Mesenteric fat pad (tissue), 1 donor: ENCODE results near the gene CDK1. TPM values are rescaled to one million over a fixed set of nuclear protein-coding genes. Genes with fewer than 3 reads are reported as not detected.

ENCODE experiments used
- DNase-seq: peaks from one replicate; pipeline ENCODE4 v3.0.0-alpha.2; 2020; ENCODE audit warnings: low spot score
- total RNA-seq: library from RNA; stranded (reverse); fragmentation: NEBNext Ultra II Directional; extraction: Animal tissue kit (Norgen Biotek cat#: 25700); gene quantifications from one replicate; pipeline ENCODE4 v1.2.1, GENCODE V29; 2021
- donor health status: DM: yes; HTN: yes; CAD: no.

The CDK1 gene
- total RNA-seq, 1 donor from 2014 or later: 0.45 TPM

DNA sequence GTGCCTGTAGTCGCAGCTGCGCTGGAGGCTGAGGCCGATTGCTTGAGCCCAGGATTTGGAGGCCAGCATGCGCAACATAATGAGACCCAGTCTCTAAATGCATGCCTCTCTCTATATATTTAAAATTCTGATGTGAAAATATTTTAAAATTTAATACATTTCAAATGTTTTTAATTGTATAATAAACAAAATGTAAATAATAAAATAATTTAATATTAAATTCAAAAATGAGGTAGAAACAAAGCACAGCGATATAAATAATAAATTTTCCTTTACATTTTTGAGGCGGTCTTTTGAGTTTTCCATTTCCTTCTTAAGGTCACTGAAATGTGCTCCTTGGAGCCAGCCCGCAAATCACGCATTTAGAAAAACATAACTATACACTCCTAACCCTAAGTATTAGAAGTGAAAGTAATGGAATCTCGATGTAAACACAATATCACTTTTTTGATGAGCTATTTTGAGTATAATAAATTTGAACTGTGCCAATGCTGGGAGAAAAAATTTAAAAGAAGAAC lies 523 bp upstream of the CDK1 start:
- no peak for DNase-seq

GRCh38 chr10:60778971-60779796 lies 906 bp downstream of the CDK1 start:
- DNase-seq: no peak

DNA sequence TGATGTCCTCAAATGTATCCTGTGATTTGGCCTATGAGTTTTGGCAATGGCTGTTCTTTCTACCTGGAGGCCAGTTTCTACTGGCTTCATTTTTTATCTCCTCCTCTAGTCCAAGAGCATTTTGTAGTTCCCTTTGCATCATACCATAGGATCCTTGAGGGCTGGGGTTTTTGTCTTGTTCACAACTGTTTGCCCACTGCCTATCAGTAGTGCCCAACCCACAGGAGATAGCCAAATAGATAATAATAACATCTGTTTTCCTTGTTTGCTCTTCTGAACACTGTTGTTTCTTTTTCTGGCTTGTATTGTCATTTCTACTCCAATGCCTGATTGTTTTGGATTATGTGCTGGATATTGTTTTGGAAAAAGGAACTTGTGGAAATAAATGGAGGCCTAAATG lies 3.4 kb downstream of the CDK1 start:
- no peak for DNase-seq

DNA sequence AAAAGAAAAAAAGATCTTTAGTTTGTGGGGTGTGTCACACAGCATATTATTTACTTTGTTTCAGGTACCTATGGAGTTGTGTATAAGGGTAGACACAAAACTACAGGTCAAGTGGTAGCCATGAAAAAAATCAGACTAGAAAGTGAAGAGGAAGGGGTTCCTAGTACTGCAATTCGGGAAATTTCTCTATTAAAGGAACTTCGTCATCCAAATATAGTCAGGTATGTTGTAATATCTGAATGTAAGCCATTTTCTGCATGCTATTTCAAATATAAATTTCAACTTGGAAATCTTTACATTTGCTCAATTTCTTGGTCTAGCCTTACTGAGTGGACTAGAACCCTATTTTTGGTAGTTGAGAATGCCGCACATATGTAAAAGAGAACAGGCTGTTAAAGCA lies 6.4 kb downstream of the CDK1 start:
- no peak for DNase-seq

GRCh38 chr10:60788544-60788943 lies 10.3 kb downstream of the CDK1 start:
- DNase-seq: no peak

DNA sequence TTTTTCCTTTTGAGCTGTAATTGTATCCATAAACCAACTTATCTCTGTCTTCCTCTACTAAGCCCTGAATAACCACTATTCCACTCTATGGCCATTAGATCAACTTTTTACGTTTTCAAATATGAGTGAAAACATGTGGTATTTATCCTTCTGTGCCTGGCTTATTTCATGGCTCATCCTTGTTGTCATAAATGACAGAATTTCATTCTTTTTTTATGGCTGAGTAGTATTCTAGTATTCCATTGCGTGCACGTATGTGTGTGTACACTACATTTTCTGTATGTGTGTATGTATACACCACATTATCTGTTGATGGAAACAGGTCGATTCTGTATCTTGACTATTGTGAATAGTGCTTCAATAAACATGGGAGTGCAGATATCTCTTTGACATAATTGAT lies 11.1 kb downstream of the CDK1 start:
- DNase-seq: no peak

DNA sequence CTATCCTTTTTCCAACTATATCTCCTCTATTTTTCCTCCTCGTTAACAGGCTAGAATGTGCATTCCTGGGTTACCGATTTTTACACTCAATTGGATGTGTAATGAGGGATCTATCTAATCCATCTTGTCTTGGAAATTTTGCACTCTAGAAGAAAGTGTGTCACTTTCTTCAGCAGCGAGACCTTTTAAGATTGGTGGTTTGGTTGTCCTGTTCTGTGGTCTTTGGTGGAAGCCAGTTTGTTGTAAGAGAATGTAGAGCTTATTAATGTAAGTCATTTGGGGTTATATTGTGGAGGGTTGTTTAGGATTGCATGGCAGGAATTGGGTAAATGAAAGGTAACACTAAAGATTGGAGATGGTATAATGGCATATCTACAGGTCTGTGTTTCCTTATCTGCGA lies 16.7 kb downstream of the CDK1 start:
- DNase-seq: no peak

DNA sequence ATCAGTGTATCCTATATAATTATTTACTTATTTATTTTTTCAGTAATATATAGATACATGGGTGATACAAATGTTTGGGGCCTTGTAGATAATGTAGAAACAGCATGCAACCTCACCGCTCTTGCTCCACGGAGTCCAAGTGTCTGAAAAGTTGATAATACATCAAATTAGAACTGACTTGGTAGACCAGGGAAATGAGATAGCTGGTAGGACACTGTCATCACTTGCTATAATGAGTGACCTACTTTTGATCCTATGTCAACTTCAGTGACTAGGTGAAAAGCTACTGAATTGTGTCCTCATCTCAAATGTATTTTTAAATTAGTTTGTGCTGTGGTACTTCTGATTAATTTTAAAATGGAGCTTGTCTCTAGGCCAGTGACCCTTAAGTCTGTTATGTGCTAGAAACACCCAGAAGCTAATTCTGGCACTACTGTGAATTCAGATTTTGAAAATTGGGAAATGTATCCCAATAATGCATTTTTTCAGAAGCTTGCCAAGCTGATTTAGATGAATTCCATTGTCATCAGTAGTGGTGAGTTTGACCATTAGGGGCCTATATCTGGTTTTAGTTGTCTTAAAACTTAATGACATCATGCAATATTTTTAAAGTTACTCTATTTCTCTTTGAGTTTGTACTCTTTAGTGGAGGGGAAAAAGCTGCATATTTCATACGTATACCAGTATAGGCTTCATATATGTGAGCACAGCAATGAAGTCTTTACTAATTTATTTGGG lies 17.4 kb downstream of the CDK1 start:
- DNase-seq: no peak

DNA sequence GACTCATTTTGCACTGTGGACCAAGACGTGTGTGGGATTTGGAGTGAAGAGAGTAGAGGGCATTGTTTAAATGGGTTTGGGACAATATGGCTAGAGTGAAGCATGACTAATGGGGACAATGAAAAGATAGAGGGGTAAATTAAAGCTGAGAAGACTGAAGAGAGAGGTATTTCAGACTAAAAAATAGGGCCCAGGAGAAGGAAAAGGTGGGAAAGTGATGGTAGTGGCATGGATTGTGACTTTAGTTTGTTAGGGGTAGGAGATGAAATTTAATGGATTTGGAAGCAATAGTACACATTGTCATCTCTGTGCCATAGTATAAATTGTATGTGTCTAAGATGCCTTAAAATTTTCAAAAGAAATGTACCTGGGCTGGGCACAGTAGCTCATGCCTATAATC lies 18.2 kb downstream of the CDK1 start:
- DNase-seq: no peak

- no peak for DNase-seq
These were observed 18.9 kb downstream of the CDK1 start for GRCh38 chr10:60797200-60797599.

DNA sequence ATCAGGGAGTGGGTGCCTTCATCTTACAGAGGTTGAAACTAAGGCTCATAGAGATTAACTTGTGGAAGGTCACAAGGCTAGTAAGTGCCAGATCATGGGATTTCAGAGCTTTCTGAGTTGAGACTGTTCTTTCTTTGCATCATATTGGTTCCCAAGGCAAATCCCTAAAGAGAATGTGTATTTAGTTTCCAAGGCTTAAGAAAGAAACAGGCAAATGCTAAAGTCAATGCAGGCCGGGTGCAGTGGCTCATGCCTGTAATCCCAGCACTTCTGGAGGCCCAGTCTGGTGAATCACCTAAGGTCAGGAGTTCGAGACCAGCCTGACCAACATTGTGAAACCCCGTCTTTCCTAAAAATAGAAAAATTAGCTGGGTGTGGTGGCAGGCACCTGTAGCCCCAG lies 19.8 kb downstream of the CDK1 start:
- DNase-seq: no peak

DNA sequence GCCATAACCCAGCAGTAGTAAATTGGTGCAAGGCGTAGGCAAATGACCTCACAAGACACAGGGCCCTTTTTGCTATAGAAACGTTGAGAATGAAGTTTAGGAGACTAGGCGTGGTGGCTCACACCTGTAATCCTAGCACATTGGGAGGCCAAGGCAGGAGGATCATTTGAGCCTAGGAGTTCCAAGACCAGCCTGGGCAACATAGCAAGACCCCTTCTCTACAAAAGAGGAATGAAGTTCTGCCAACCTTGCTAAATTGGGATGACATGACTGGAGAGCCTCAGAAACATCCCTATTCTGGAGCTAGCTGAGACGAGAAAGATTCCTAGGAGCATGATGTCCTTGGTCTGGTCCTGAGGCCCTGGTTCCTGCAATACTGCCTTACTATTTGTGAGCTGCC lies 20.6 kb downstream of the CDK1 start:
- no peak for DNase-seq

DNA sequence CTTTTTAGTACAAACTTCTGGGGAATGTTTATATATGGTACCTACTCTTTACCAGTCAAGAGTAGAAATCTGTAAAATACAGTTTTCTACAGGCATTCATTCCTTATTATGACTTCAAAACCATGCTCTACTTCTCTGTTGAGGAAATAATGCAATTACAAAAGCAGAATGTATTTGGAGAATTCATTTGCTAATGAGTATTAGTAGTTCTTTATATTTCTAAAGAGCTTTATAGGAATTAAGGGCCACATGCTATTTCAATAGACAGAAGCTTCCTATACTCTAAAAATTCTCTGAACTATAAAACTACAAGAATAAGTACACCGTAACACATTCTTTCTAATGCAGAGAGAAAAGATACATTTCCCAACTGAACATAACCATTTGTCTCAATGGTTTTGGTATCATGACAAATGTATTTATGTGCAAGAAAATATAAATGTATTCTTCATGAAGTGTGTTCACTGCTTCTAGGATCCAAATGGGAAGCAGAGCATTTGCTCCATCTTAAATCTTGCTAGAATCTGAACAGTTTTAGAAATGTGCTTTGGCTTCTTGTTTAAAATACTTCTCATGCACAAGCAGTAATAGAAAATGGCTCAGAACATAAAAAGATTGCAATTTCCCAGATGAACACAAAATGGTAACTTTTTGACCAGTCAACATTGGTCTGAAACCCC lies 21.8 kb downstream of the CDK1 start:
- no peak for DNase-seq

GRCh38 chr10:60800918-60801317 lies 22.6 kb downstream of the CDK1 start:
- no peak for DNase-seq

DNA sequence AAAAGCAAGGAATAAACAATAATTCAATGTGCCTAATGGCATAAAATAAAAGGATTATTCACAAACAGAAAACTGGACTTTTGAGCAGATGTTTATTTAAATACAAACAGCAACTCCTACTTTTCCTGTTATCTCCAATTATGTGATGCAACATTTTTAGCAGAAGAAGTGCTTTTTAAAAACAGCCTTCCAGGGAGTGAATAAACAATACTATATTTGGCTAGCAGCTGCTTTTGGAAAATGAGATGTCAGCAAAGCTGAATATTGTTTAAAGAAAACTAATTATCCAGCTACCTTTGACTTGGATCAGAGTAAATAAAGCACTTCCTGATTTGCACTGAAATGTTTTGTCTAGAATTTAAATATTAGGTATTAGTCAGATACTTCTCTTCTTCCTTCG lies 23.2 kb downstream of the CDK1 start:
- no peak for DNase-seq

DNA sequence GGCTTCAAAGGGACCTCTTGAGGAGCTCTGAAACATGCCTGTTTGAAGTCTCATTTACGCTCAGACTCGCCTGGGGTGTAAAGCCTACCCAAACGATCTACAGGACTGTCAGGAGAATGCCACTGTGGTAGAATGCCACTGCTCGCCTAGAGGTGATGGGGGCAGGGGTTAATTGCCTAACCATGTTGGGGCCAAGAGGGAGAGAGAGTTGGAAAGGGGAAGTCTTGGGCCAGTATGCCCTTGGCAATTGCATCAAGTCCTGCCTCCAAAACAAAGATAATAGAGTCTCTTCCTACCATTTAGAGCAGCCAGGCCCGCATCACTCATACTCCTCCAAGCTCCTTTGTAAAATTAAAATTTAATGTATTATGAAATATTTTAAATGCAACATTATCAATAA lies 25.2 kb downstream of the CDK1 start:
- no peak for DNase-seq

GRCh38 chr10:60803865-60804264 lies 25.6 kb downstream of the CDK1 start:
- DNase-seq: no peak

DNA sequence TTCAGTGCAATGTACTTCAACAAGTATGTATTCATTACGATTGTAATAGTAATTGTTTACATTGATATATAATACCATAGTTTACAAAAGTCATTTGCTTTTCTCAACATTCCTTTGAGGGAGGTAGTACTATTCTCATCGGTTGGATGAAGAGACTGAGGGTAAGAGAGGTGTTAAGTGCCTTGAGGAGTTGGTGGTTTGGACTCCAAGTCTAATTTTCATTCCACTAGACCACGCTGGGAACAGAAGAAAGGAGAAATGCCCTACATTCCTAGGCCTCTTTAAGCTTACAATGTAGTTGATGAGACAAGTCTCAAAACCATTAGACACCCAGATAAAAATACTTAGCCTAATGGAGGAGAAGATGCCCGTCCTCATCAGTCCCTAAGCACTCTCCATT lies 28.6 kb downstream of the CDK1 start:
- DNase-seq: no peak

DNA sequence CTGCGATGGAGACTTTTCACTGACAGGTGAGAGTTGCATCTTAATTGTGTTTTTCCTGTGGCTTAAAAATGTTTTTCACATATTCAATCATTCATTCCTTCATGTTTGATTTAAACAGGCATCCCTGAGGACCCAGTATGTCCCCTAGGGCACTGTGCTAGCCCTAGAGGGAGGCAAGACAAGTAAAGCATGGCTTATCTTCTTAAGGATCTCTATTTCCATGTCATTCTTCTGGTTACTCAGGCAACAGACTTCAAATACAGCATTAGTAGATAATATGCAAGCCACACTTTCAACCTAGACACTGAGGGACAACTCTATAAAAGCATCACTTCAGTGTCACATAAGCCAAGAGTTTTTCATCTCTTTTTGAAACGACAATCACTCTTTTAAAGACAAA lies 29.2 kb downstream of the CDK1 start:
- DNase-seq: no peak

GRCh38 chr10:60808036-60808435 lies 29.8 kb downstream of the CDK1 start:
- no peak for DNase-seq

DNA sequence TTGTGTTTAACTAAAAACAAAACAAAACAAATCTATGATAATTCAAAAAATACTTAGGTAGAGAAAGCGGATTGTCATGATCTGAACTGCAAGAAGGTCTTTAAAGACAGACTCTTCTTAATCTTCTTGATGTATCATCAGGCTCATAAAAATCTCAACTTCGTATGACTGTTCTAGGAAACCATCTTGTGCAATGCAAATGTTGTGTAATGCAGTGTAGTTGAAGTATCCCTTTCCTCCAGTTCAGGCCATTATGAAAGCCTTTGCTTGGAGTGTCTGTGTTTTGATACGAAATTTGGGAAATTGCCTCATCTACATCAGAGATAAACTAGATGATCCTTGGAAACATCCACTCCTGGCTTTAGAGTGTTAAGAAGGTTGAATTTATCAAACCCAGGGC lies 30.9 kb downstream of the CDK1 start:
- no peak for DNase-seq
